K562 (cell line): Measurements from ENCODE around the gene PDE6B. TPM values are rescaled to one million over a fixed set of nuclear protein-coding genes. Genes with fewer than 3 reads are reported as not detected.

Experiments used
- CHD7 ChIP-seq: fragments of 200-600 bp; sonication (generic); IDR thresholded peaks from one replicate; pipeline ENCODE4 v1.6.1; 2012; ENCODE audit warnings: mild to moderate bottlenecking, low read depth, low read length, inconsistent platforms
- polyA plus RNA-seq, 8 experiments: library from polyadenylated mRNA; depleted of rRNA in 4 of 8; stranded (reverse) in 5 of 8; unstranded in 3 of 8; fragments of >200 nt; fragmentation: Nextera tagmentation in 2 of 8; fragmentation: Illumina TruSeq in 1 of 8; extraction: Ambion mirVana in 2 of 8; extraction: Trizol in 1 of 8; gene quantifications; 2 replicates each; pipeline versions ENCODE4 v1.2.1 to v1.2.3, GENCODE V29; 2011 to 2014; ENCODE audit warnings: inconsistent platforms in 1 of 8, missing spikeins in 1 of 8
- total RNA-seq, 7 experiments: library from RNA; depleted of rRNA in 6 of 7; stranded (reverse); fragments of >200 nt in 6 of 7; fragmentation: Illumina TruSeq in 2 of 7; extraction: Trizol in 2 of 7; gene quantifications; 2 replicates each; pipeline versions ENCODE4 v1.2.1 to v1.2.3, GENCODE V29; 2011 to 2021; ENCODE audit warnings: low replicate concordance in 1 of 7

Gene PDE6B
- total and polyA plus RNA-seq, 9 of the 15 experiments (the other 6 are each of a cell fraction or from before 2014, with no cell fraction given): 0.04 TPM; not detected in 8

GRCh38 chr4:629636-629914, 4.2 kb downstream of the PDE6B start (continued):
- TF ChIP-seq CHD7: no peak
- TF ChIP-seq, all 486 proteins: peak for 0
